Mesenchymal stem cell (in vitro differentiated cells and primary cell): ENCODE data around the gene PNPLA3.

Source experiments
- DNase-seq: peaks from one replicate; pipeline ENCODE4 v3.0.0-alpha.2; 2013
- H2AFZ ChIP-seq: one replicate; pipeline ENCODE4 v1.6.1; 2013; ENCODE audit warnings: low read depth, mild to moderate bottlenecking, control low read depth, inconsistent platforms, low read length, moderate library complexity
- H2AK5ac ChIP-seq: 2 replicates; pipeline ENCODE4 v1.6.1; 2013; ENCODE audit warnings: low read length, moderate library complexity, mild to moderate bottlenecking, inconsistent platforms; ENCODE audit not compliant: severe bottlenecking
- H2BK120ac ChIP-seq: one replicate; pipeline ENCODE4 v1.6.1; 2013; ENCODE audit warnings: low read depth, mild to moderate bottlenecking, inconsistent platforms, low read length, moderate library complexity
- H2BK12ac ChIP-seq, 2 experiments: one replicate each; pipeline ENCODE4 v1.6.1; 2013; ENCODE audit warnings: inconsistent platforms in 2 of 2, low read length in 2 of 2, mild to moderate bottlenecking in 2 of 2, moderate library complexity in 2 of 2, control low read depth in 1 of 2
- H2BK15ac ChIP-seq: one replicate; pipeline ENCODE4 v1.6.1; 2013; ENCODE audit warnings: mild to moderate bottlenecking, low read depth, inconsistent platforms; ENCODE audit not compliant: poor library complexity, severe bottlenecking
- H2BK5ac ChIP-seq: 2 replicates; pipeline ENCODE4 v1.6.1; 2013; ENCODE audit warnings: low read depth, mild to moderate bottlenecking, low read length, control low read depth, inconsistent platforms; ENCODE audit not compliant: poor library complexity, severe bottlenecking
- H3K14ac ChIP-seq, 2 experiments: one replicate each; pipeline ENCODE4 v1.6.1; 2013; ENCODE audit warnings: inconsistent platforms in 2 of 2, low read length in 2 of 2, control low read depth in 1 of 2, mild to moderate bottlenecking in 1 of 2, moderate library complexity in 1 of 2
- H3K18ac ChIP-seq, 2 experiments: one replicate each; pipeline ENCODE4 v1.6.1; 2013; ENCODE audit warnings: inconsistent platforms in 2 of 2, low read length in 2 of 2, control low read depth in 1 of 2, low read depth in 1 of 2, mild to moderate bottlenecking in 1 of 2
- H3K23ac ChIP-seq, 2 experiments: one replicate each; pipeline ENCODE4 v1.6.1; 2013; ENCODE audit warnings: inconsistent platforms in 2 of 2, low read length in 2 of 2, mild to moderate bottlenecking in 2 of 2, moderate library complexity in 2 of 2, control low read depth in 1 of 2
- H3K27ac ChIP-seq: 2 replicates; pipeline ENCODE4 v1.5.1; 2013; ENCODE audit warnings: mild to moderate bottlenecking, moderate library complexity, low read length, control low read depth, inconsistent platforms; ENCODE audit not compliant: poor library complexity, severe bottlenecking
- H3K27me3 ChIP-seq, 2 experiments: 2 replicates each; pipeline versions ENCODE4 v1.6.1 to v1.7.0; 2013; ENCODE audit warnings: low read length in 2 of 2, mild to moderate bottlenecking in 2 of 2, moderate library complexity in 2 of 2, control low read depth in 1 of 2, inconsistent platforms in 1 of 2; ENCODE audit not compliant: control insufficient read depth in 1 of 2, insufficient read depth in 1 of 2
- H3K36me3 ChIP-seq, 2 experiments: 2 replicates each; pipeline versions ENCODE4 v1.6.1 to v1.7.0; 2013; ENCODE audit warnings: low read length in 2 of 2, control low read depth in 1 of 2, inconsistent platforms in 1 of 2, low read depth in 1 of 2, mild to moderate bottlenecking in 1 of 2; ENCODE audit not compliant: insufficient read depth in 2 of 2, control insufficient read depth in 1 of 2
- H3K4ac ChIP-seq, 2 experiments: one replicate each; pipeline ENCODE4 v1.6.1; 2013; ENCODE audit warnings: inconsistent platforms in 2 of 2, low read length in 2 of 2, mild to moderate bottlenecking in 2 of 2, moderate library complexity in 2 of 2, control low read depth in 1 of 2, low read depth in 1 of 2
- H3K4me1 ChIP-seq: 2 replicates; pipeline ENCODE4 v1.6.1; 2013; ENCODE audit warnings: low read depth, low read length, control low read depth; ENCODE audit not compliant: control insufficient read depth, insufficient read depth
- H3K4me2 ChIP-seq: 2 replicates; pipeline ENCODE4 v1.6.1; 2013; ENCODE audit warnings: low read length, mild to moderate bottlenecking, inconsistent platforms; ENCODE audit not compliant: poor library complexity, severe bottlenecking
- H3K4me3 ChIP-seq, 2 experiments: 2 replicates each; pipeline versions ENCODE4 v1.5.1 to v1.7.0; 2013; ENCODE audit warnings: low read length in 2 of 2, mild to moderate bottlenecking in 2 of 2, control low read depth in 1 of 2, low read depth in 1 of 2; ENCODE audit not compliant: insufficient read depth in 1 of 2
- H3K79me1 ChIP-seq: replicated peaks from 2 replicates; pipeline ENCODE4 v1.6.1; 2013; ENCODE audit warnings: mild to moderate bottlenecking, control low read depth, low read length, inconsistent platforms; ENCODE audit not compliant: poor library complexity, severe bottlenecking
- H3K9ac ChIP-seq: 2 replicates; pipeline ENCODE4 v1.7.0; 2013; ENCODE audit warnings: mild to moderate bottlenecking, low read length, moderate library complexity
- H3K9me3 ChIP-seq: 2 replicates; pipeline ENCODE4 v1.7.0; 2013; ENCODE audit warnings: mild to moderate bottlenecking, low read length; ENCODE audit not compliant: control insufficient read depth
- H4K8ac ChIP-seq: one replicate; pipeline ENCODE4 v1.6.1; 2013; ENCODE audit warnings: inconsistent platforms, mild to moderate bottlenecking, low read length, moderate library complexity
- H4K91ac ChIP-seq: one replicate; pipeline ENCODE4 v1.6.1; 2013; ENCODE audit warnings: mild to moderate bottlenecking, low read length, inconsistent platforms
- WGBS: methylation state at CpG from one replicate; pipeline ENCODE4 v1.1.7; 2013; ENCODE audit warnings: mixed read lengths; 5-methylcytosine and 5-hydroxymethylcytosine counted together

Gene PNPLA3

DNA sequence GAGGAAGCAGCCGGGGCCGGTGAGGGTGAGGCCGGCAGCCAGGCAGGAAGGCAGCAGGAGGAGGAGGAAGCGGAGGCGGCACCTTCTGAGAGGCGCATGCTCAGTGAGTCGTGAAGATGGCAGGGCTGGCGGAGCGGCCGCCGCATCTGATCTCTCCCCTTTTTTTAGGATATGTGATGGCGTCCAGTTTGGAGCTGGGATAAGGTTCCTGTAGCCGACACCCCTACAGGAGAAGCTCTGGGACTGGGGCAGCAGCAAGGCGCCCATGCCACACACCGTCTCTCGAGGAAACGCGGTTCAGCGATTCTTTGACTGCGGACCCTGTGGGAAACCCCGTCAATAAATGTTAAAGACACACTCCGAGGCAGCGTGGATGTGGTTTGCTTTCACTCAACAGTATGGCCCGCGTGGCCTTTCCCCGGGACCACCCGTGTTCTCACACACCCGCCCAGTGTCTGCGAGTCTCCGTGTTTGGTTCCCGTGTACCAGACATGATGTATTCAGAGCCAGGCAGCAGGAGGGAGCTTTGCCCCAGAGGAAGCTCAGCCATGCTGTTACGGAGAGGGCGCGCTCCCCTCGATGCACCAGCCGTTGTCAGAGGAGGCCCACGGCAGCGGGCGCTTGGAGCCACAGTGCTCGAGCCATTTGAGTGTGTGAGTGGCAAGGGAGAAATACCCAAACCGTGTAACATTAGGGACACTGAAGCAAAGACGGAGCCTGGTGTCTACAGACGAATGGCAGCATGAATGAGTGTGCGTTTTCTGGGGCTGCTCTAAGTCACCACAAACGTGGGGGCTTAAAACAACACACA, 72.8 kb downstream of the PNPLA3 start:
- Histone ChIP-seq H2AK5ac (no peak overlapping the region), H3K4me2 (no peak overlapping the region), H2BK5ac (no peak overlapping the region), H4K91ac (no peak overlapping the region), H3K23ac (no peak overlapping the region), H3K4me3 (peak overlapping the region in 1 of 2 experiments; percentile 20), H3K14ac (no peak overlapping the region), H3K36me3 (peaks cover 68 to 91% of the 10 kb centered on the region in 2 experiments), H3K9ac (no peak overlapping the region), H2BK120ac (no peak overlapping the region), H3K79me1 (peaks cover 37% of the 10 kb centered on the region), H4K8ac (no peak overlapping the region), H3K27me3 (no peaks in the 10 kb centered on the region), H2AFZ (no peak overlapping the region), H2BK12ac (no peak overlapping the region), H3K4me1 (no peaks in the 10 kb centered on the region), H3K27ac (no peak overlapping the region), H3K9me3 (no peaks in the 10 kb centered on the region), H3K18ac (no peak overlapping the region), H2BK15ac (no peak overlapping the region), H3K4ac (no peak overlapping the region)
- DNase-seq = no peak
- 94% methylated on average over 44 of the region's 45 CpGs for WGBS

DNA sequence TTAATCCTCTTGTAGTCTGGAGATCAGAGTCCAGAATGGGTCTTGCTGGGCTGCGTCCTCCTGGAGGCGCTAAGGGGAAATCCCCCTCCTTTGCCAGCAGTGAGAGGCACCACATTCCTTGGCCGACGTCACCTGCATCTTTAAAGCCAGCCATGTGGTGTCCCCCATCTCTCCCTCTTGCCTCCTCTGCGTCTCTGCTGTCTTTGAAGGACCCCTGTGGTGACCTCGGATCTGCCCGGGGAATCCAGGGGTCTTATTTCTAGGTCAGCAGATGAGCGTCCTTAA, 73.3 kb downstream of the PNPLA3 start:
- Histone ChIP-seq H2AFZ (no peak overlapping the region), H3K4me3 (no peak overlapping the region), H4K8ac (no peak overlapping the region), H3K18ac (no peak overlapping the region), H3K9ac (no peak overlapping the region), H3K27ac (no peak overlapping the region), H2BK5ac (no peak overlapping the region), H3K4me2 (no peak overlapping the region), H4K91ac (no peak overlapping the region), H3K14ac (no peak overlapping the region), H2BK15ac (no peak overlapping the region), H3K4me1 (no peaks in the 10 kb centered on the region), H2BK12ac (no peak overlapping the region), H2AK5ac (no peak overlapping the region), H3K36me3 (peaks cover 63 to 88% of the 10 kb centered on the region in 2 experiments), H3K23ac (no peak overlapping the region), H2BK120ac (no peak overlapping the region), H3K4ac (no peak overlapping the region), H3K9me3 (no peaks in the 10 kb centered on the region), H3K79me1 (peaks cover 36% of the 10 kb centered on the region), H3K27me3 (no peaks in the 10 kb centered on the region)
- WGBS = 94% methylated on average over 8 of the region's 8 CpGs
- no peak for DNase-seq
